Lower leg skin (tissue), 4 donors: ENCODE measurements around the gene MNX1. TPM values are rescaled to one million over a fixed set of nuclear protein-coding genes. Genes with fewer than 3 reads are reported as not detected.

Source experiments
- DNase-seq, 2 donors: peaks; one replicate each; pipeline ENCODE4 v3.0.0-alpha.2; 2019; ENCODE audit warnings: low spot score in 2 of 2
- H3K4me3 ChIP-seq: fragments of 200-600 bp; sonication (generic); 2 replicates; pipeline ENCODE4 v1.5.1; 2017; ENCODE audit warnings: mild to moderate bottlenecking, low read depth; ENCODE audit not compliant: poor library complexity, severe bottlenecking
- CTCF ChIP-seq, 3 donors: fragments of 450-650 bp; IDR thresholded peaks; one replicate each; pipeline ENCODE4 v1.5.1; 2016; ENCODE audit warnings: antibody characterized with exemption in 3 of 3, mild to moderate bottlenecking in 3 of 3, moderate library complexity in 2 of 3
- POLR2A ChIP-seq, 2 donors: fragments of 450-650 bp; IDR thresholded peaks; one replicate each; pipeline ENCODE4 v1.6.1; 2016 to 2017; ENCODE audit warnings: antibody characterized with exemption in 2 of 2, mild to moderate bottlenecking in 1 of 2, moderate library complexity in 1 of 2
- WGBS, 2 donors: methylation state at CpG; one replicate each; pipeline ENCODE4 v1.1.5; 2018; 5-methylcytosine and 5-hydroxymethylcytosine counted together
- intact Hi-C: fragments of 100-400 bp; cut with DNase I; formaldehyde crosslinking; loops from one replicate; pipeline ENCODE4 v1.15.0; 2023; ENCODE audit warnings: low total_unique reads
- total RNA-seq, 4 donors: library from RNA; depleted of rRNA; stranded (reverse); fragments of >200 nt; gene quantifications; one replicate each; pipeline ENCODE4 v1.1.0, GENCODE V29; 2016

MNX1 gene
- total RNA-seq, 4 donors from 2014 or later: 0.76 TPM; not detected in 3

GRCh38 chr7:157007470-157008066, 2.9 kb downstream of the MNX1 start:
- DNase-seq: peak in 1 of 2 donors; percentile 66
- TF ChIP-seq CTCF (IDR thresholded peaks at IDR 0.05) (no peak), POLR2A (IDR thresholded peaks at IDR 0.05) (no peak)
- no peak overlapping the region for H3K4me3 ChIP-seq
- intact Hi-C loops: no loop called here
- 25 to 36% methylated on average over 18 of the region's 18 CpGs for WGBS, 2 donors

- 30 to 47% methylated on average over 7 of the region's 7 CpGs for WGBS, 2 donors
- no peak for TF ChIP-seq CTCF (IDR thresholded peaks at IDR 0.05)
- TF ChIP-seq POLR2A (IDR thresholded peaks at IDR 0.05): no peak
- H3K4me3 ChIP-seq: no peak overlapping the region
- peak in 1 of 2 donors; percentile 62 for DNase-seq
- intact Hi-C loops: no loop called here
These were observed 3.5 kb downstream of the MNX1 start for GRCh38 chr7:157006829-157007469.

GRCh38 chr7:157006205-157006747, 4.2 kb downstream of the MNX1 start:
- WGBS, 2 donors: 8 to 13% methylated on average over 7 to 39 of the region's 39 CpGs
- intact Hi-C loops: no loop called here
- no peak for TF ChIP-seq CTCF (IDR thresholded peaks at IDR 0.05)
- TF ChIP-seq POLR2A (IDR thresholded peaks at IDR 0.05): no peak
- H3K4me3 ChIP-seq: no peak overlapping the region
- peak in 1 of 2 donors; percentile 65 for DNase-seq

- 2 to 3% methylated on average over 58 to 70 of the region's 77 CpGs for WGBS, 2 donors
- intact Hi-C loops: no loop called here
- DNase-seq: peak in 1 of 2 donors; percentile 84
- no peak for TF ChIP-seq POLR2A (IDR thresholded peaks at IDR 0.05)
- TF ChIP-seq CTCF (IDR thresholded peaks at IDR 0.05): no peak
- H3K4me3 ChIP-seq: no peak overlapping the region
These were observed 4.8 kb downstream of the MNX1 start for GRCh38 chr7:157005456-157006204.

GRCh38 chr7:157004521-157005455, 5.7 kb downstream of the MNX1 start:
- DNase-seq: peak in 1 of 2 donors; percentile 68
- 2 to 7% methylated on average over 38 to 51 of the region's 56 CpGs for WGBS, 2 donors
- TF ChIP-seq POLR2A (IDR thresholded peaks at IDR 0.05): no peak
- no peak for TF ChIP-seq CTCF (IDR thresholded peaks at IDR 0.05)
- H3K4me3 ChIP-seq: no peak overlapping the region
- intact Hi-C loops: no loop called here
